Stimulated activated naive CD8-positive, alpha-beta T cell treated with anti-CD3 and anti-CD28 coated beads, Interleukin-15, Interleukin-2, amounts not matched to agents 100 ng/mL and 50 ng/mL, for 24 hours (primary cell): ENCODE measurements around the gene LRP1-AS.

ENCODE experiments used
- H3K27ac Mint-ChIP-seq: one replicate; pipeline ENCODE4 v1.8.0; 2021; ENCODE audit warnings: mild to moderate bottlenecking, mixed read lengths
- H3K27me3 Mint-ChIP-seq: one replicate; pipeline ENCODE4 v1.8.0; 2021; ENCODE audit warnings: mixed read lengths
- H3K36me3 Mint-ChIP-seq: one replicate; pipeline ENCODE4 v1.8.0; 2021; ENCODE audit warnings: low read depth, mixed read lengths
- H3K4me1 Mint-ChIP-seq: one replicate; pipeline ENCODE4 v1.8.0; 2021; ENCODE audit warnings: low read depth, mixed read lengths
- H3K4me3 Mint-ChIP-seq: one replicate; pipeline ENCODE4 v1.8.0; 2021; ENCODE audit warnings: mild to moderate bottlenecking, mixed read lengths
- H3K9me3 Mint-ChIP-seq: one replicate; pipeline ENCODE4 v1.8.0; 2021; ENCODE audit warnings: mixed read lengths

The LRP1-AS gene

GRCh38 chr12:57185403-57185802 lies 38.0 kb upstream of the LRP1-AS start:
- Mint-ChIP-seq H3K27me3 (no peaks in the 10 kb centered on the region), H3K4me3 (no peak overlapping the region), H3K9me3 (no peaks in the 10 kb centered on the region), H3K27ac (no peak overlapping the region), H3K36me3 (no peaks in the 10 kb centered on the region), H3K4me1 (no peaks in the 10 kb centered on the region)

- Mint-ChIP-seq H3K36me3 (no peaks in the 10 kb centered on the region), H3K4me3 (no peak overlapping the region), H3K4me1 (no peaks in the 10 kb centered on the region), H3K9me3 (no peaks in the 10 kb centered on the region), H3K27ac (no peak overlapping the region), H3K27me3 (no peaks in the 10 kb centered on the region)
These were observed 36.7 kb upstream of the LRP1-AS start for GRCh38 chr12:57183939-57184725.

GRCh38 chr12:57182918-57183575 lies 35.6 kb upstream of the LRP1-AS start:
- Mint-ChIP-seq H3K36me3 (no peaks in the 10 kb centered on the region), H3K4me1 (no peaks in the 10 kb centered on the region), H3K4me3 (no peak overlapping the region), H3K9me3 (no peaks in the 10 kb centered on the region), H3K27ac (no peak overlapping the region), H3K27me3 (no peaks in the 10 kb centered on the region)

GRCh38 chr12:57181561-57182155 lies 34.2 kb upstream of the LRP1-AS start:
- no peak overlapping the region for H3K27ac Mint-ChIP-seq
- H3K4me1 Mint-ChIP-seq, result no peaks in the 10 kb centered on the region
- H3K4me3 Mint-ChIP-seq, result no peak overlapping the region
- H3K36me3 Mint-ChIP-seq, result no peaks in the 10 kb centered on the region
- no peaks in the 10 kb centered on the region for H3K27me3 Mint-ChIP-seq
- no peaks in the 10 kb centered on the region for H3K9me3 Mint-ChIP-seq

- Mint-ChIP-seq H3K27me3 (no peaks in the 10 kb centered on the region), H3K36me3 (no peaks in the 10 kb centered on the region), H3K9me3 (no peaks in the 10 kb centered on the region), H3K27ac (no peak overlapping the region), H3K4me1 (no peaks in the 10 kb centered on the region), H3K4me3 (no peak overlapping the region)
These were observed 33.7 kb upstream of the LRP1-AS start for GRCh38 chr12:57181072-57181471.

- no peaks in the 10 kb centered on the region for H3K27me3 Mint-ChIP-seq
- no peaks in the 10 kb centered on the region for H3K4me1 Mint-ChIP-seq
- H3K9me3 Mint-ChIP-seq, result no peaks in the 10 kb centered on the region
- H3K27ac Mint-ChIP-seq, result no peak overlapping the region
- H3K4me3 Mint-ChIP-seq, result no peak overlapping the region
- no peaks in the 10 kb centered on the region for H3K36me3 Mint-ChIP-seq
These were observed 33.0 kb upstream of the LRP1-AS start for GRCh38 chr12:57180321-57180989.

GRCh38 chr12:57179331-57180086 lies 32.1 kb upstream of the LRP1-AS start:
- H3K9me3 Mint-ChIP-seq, result no peaks in the 10 kb centered on the region
- H3K4me1 Mint-ChIP-seq, result no peaks in the 10 kb centered on the region
- no peak overlapping the region for H3K27ac Mint-ChIP-seq
- no peaks in the 10 kb centered on the region for H3K36me3 Mint-ChIP-seq
- no peak overlapping the region for H3K4me3 Mint-ChIP-seq
- no peaks in the 10 kb centered on the region for H3K27me3 Mint-ChIP-seq

- Mint-ChIP-seq H3K27me3 (no peaks in the 10 kb centered on the region), H3K36me3 (no peaks in the 10 kb centered on the region), H3K9me3 (no peaks in the 10 kb centered on the region), H3K4me3 (no peak overlapping the region), H3K27ac (no peak overlapping the region), H3K4me1 (no peaks in the 10 kb centered on the region)
These were observed 30.8 kb upstream of the LRP1-AS start for GRCh38 chr12:57178213-57178612.

- Mint-ChIP-seq H3K4me3 (no peak overlapping the region), H3K27me3 (no peaks in the 10 kb centered on the region), H3K4me1 (no peaks in the 10 kb centered on the region), H3K27ac (no peak overlapping the region), H3K9me3 (no peaks in the 10 kb centered on the region), H3K36me3 (no peaks in the 10 kb centered on the region)
These were observed 29.9 kb upstream of the LRP1-AS start for GRCh38 chr12:57177354-57177753.

- no peak overlapping the region for H3K27ac Mint-ChIP-seq
- H3K27me3 Mint-ChIP-seq, result no peaks in the 10 kb centered on the region
- no peaks in the 10 kb centered on the region for H3K36me3 Mint-ChIP-seq
- H3K4me1 Mint-ChIP-seq, result no peaks in the 10 kb centered on the region
- H3K9me3 Mint-ChIP-seq, result no peaks in the 10 kb centered on the region
- no peak overlapping the region for H3K4me3 Mint-ChIP-seq
These were observed 29.4 kb upstream of the LRP1-AS start for GRCh38 chr12:57176846-57177245.

- H3K9me3 Mint-ChIP-seq, result no peaks in the 10 kb centered on the region
- no peak overlapping the region for H3K4me3 Mint-ChIP-seq
- no peaks in the 10 kb centered on the region for H3K36me3 Mint-ChIP-seq
- H3K27ac Mint-ChIP-seq, result no peak overlapping the region
- no peaks in the 10 kb centered on the region for H3K4me1 Mint-ChIP-seq
- H3K27me3 Mint-ChIP-seq, result no peaks in the 10 kb centered on the region
These were observed 28.7 kb upstream of the LRP1-AS start for GRCh38 chr12:57176139-57176477.

GRCh38 chr12:57175428-57176138 lies 28.2 kb upstream of the LRP1-AS start:
- Mint-ChIP-seq H3K9me3 (no peaks in the 10 kb centered on the region), H3K27me3 (no peaks in the 10 kb centered on the region), H3K36me3 (no peaks in the 10 kb centered on the region), H3K4me1 (no peaks in the 10 kb centered on the region), H3K4me3 (no peak overlapping the region), H3K27ac (no peak overlapping the region)

GRCh38 chr12:57173683-57174082 lies 26.3 kb upstream of the LRP1-AS start:
- Mint-ChIP-seq H3K36me3 (no peaks in the 10 kb centered on the region), H3K4me1 (no peaks in the 10 kb centered on the region), H3K4me3 (no peak overlapping the region), H3K27ac (no peak overlapping the region), H3K9me3 (no peaks in the 10 kb centered on the region), H3K27me3 (no peaks in the 10 kb centered on the region)

GRCh38 chr12:57173089-57173488 lies 25.7 kb upstream of the LRP1-AS start:
- H3K27ac Mint-ChIP-seq, result no peak overlapping the region
- H3K4me1 Mint-ChIP-seq, result no peaks in the 10 kb centered on the region
- no peaks in the 10 kb centered on the region for H3K9me3 Mint-ChIP-seq
- no peaks in the 10 kb centered on the region for H3K36me3 Mint-ChIP-seq
- no peaks in the 10 kb centered on the region for H3K27me3 Mint-ChIP-seq
- H3K4me3 Mint-ChIP-seq, result no peak overlapping the region
